ENCODE data around the gene MYBPC3.

- no peak for TF ChIP-seq POLR2A (IDR thresholded peaks at IDR 0.05)
- no peak for TF ChIP-seq CTCF (IDR thresholded peaks at IDR 0.05)
- TF ChIP-seq POLR2AphosphoS5 (IDR thresholded peaks at IDR 0.05), result no peak
- TF ChIP-seq EP300 (IDR thresholded peaks at IDR 0.05), result no peak
Measured at GRCh38 chr11:47396049-47396320, 43.5 kb upstream of the MYBPC3 start.
